EL (cell line): Measurements from ENCODE around the gene IKBKG.
"Not testable (repeated sequence)": the region's sequence is repeated elsewhere in the genome, so short reads cannot be mapped to it uniquely, and the experiment has no call there.

ENCODE experiments used
- DNase-seq: peaks from one replicate; pipeline ENCODE4 v3.0.0-alpha.2; 2016

Gene IKBKG

GRCh38 chrX:154607976-154608375 lies 60.6 kb downstream of the IKBKG start:
- not testable (repeated sequence) for DNase-seq

- not testable (repeated sequence) for DNase-seq
These were observed 61.4 kb downstream of the IKBKG start for GRCh38 chrX:154608823-154609222.

- DNase-seq = not testable (repeated sequence)
These were observed 63.7 kb downstream of the IKBKG start for GRCh38 chrX:154611146-154611545.

GRCh38 chrX:154613586-154613985 lies 66.2 kb downstream of the IKBKG start:
- not testable (repeated sequence) for DNase-seq
